DOHH2 (cell line): ENCODE results near the gene VPS52.

Source experiments
- H3F3A ChIP-seq: fragments of 200-600 bp; sonication (generic), shearing (Covaris generic); 2 replicates; pipeline ENCODE4 v1.6.0; 2016; ENCODE audit warnings: antibody characterized with exemption, mild to moderate bottlenecking; ENCODE audit not compliant: control insufficient read depth, insufficient read depth
- H3K27ac ChIP-seq: fragments of 200-600 bp; sonication (generic); 2 replicates; pipeline ENCODE4 v1.5.1; 2014; ENCODE audit warnings: low read depth, mild to moderate bottlenecking, low read length, moderate library complexity
- H3K27me3 ChIP-seq: fragments of 200-600 bp; sonication (generic); 2 replicates; pipeline ENCODE4 v1.6.1; 2014; ENCODE audit warnings: mild to moderate bottlenecking, low read length, mixed read lengths; ENCODE audit not compliant: control insufficient read depth
- H3K36me3 ChIP-seq: fragments of 200-600 bp; sonication (generic); 2 replicates; pipeline ENCODE4 v1.6.1; 2014; ENCODE audit warnings: mild to moderate bottlenecking, low read length, moderate library complexity, mixed read lengths; ENCODE audit not compliant: control insufficient read depth
- H3K4me1 ChIP-seq: fragments of 200-600 bp; sonication (generic); 2 replicates; pipeline ENCODE4 v1.6.1; 2014; ENCODE audit warnings: mild to moderate bottlenecking, low read length, mixed read lengths; ENCODE audit not compliant: control insufficient read depth
- H3K4me2 ChIP-seq: fragments of 200-600 bp; sonication (generic); 2 replicates; pipeline ENCODE4 v1.6.0; 2014; ENCODE audit warnings: mild to moderate bottlenecking, low read length, moderate library complexity
- H3K4me3 ChIP-seq: fragments of 200-600 bp; sonication (generic); 2 replicates; pipeline ENCODE4 v1.5.1; 2014; ENCODE audit warnings: mild to moderate bottlenecking, low read length, mixed read lengths
- H3K79me2 ChIP-seq: fragments of 200-600 bp; sonication (generic); 2 replicates; pipeline ENCODE4 v1.6.1; 2014; ENCODE audit warnings: mild to moderate bottlenecking, low read length, mixed read lengths; ENCODE audit not compliant: control insufficient read depth
- H3K9me2 ChIP-seq: fragments of 200-600 bp; sonication (generic); replicated peaks from 2 replicates; pipeline ENCODE4 v1.6.1; 2014; ENCODE audit warnings: mild to moderate bottlenecking, low read length, mixed read lengths; ENCODE audit not compliant: control insufficient read depth
- H3K9me3 ChIP-seq: fragments of 200-600 bp; sonication (generic); 2 replicates; pipeline ENCODE4 v1.6.1; 2014; ENCODE audit warnings: antibody characterized with exemption, low read length, mixed read lengths; ENCODE audit not compliant: control insufficient read depth, insufficient read depth
- H4K20me1 ChIP-seq: fragments of 200-600 bp; sonication (generic); 2 replicates; pipeline ENCODE4 v1.6.0; 2014; ENCODE audit warnings: low read depth, mild to moderate bottlenecking, antibody characterized with exemption, low read length, moderate library complexity; ENCODE audit not compliant: control insufficient read depth, insufficient read depth
- EZH2phosphoT487 ChIP-seq: fragments of 200-600 bp; sonication (generic); IDR thresholded peaks from 2 replicates; pipeline ENCODE4 v1.6.1; 2017; ENCODE audit warnings: borderline replicate concordance, mild to moderate bottlenecking, antibody characterized with exemption, low read length, moderate library complexity, mixed read lengths
- TF ChIP-seq, protein P1 (sequence below): fragments of 200-600 bp; sonication (generic); IDR thresholded peaks from one replicate; pipeline ENCODE4 v1.5.1; 2014; ENCODE audit warnings: antibody characterized with exemption, mild to moderate bottlenecking, low read depth, low read length; ENCODE audit not compliant: poor library complexity, severe bottlenecking

The VPS52 gene

DNA sequence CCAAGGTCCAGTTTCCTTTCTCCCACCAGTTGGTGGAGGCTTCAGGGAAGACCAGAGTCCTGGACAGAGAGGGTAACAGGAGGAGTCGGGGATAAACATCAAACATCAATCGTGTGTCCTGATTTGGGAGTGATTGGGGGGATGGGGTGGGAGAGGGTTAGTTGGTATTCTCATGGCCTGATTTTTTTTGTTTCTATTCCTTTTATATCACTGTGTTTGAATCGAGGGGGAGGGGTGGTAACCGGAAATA is 67.6 kb downstream of the VPS52 start:
- H3K4me1 ChIP-seq, result peaks cover 53% of the 10 kb centered on the region
- peak overlapping the region; percentile 92 for H3K4me3 ChIP-seq
- no peaks in the 10 kb centered on the region for H3K27me3 ChIP-seq

DNA sequence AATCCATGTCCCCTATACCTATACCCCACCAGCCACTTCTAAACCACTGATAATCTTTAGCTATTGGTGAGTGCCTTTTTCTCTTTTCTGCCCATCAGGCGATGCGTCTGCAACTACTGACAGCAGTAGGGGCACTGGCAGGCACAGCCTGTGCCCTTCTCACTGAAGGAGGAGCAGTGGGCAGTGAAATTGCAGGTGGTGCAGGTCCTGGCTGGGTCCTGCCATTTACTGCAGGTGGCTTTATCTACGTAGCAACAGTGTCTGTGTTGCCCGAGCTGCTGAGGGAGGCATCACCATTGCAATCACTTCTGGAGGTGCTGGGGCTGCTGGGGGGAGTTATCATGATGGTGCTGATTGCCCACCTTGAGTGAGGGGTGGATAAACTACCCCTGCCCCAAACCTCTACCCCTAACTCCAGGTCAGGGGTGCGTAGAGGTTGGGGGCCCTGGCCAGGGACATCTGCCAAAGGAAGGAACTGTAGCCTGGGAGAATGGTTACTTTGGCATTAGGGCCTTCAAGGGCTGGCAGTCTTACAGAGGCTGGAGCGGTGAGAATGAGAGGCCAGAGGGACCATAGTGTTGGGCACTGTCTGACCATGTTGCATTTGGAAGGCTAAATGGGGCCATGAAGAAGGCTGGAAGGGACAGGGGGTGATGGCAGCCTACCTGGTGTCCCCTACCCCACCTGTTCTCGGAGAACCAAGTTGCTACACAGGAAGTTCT is 68.1 kb downstream of the VPS52 start:
- H3K4me3 ChIP-seq, result peak overlapping the region; percentile 92
- peaks cover 23% of the 10 kb centered on the region for H3F3A ChIP-seq
- no peaks in the 10 kb centered on the region for H3K9me3 ChIP-seq
- TF ChIP-seq EZH2phosphoT487, result no peak
- TF ChIP-seq, protein P1, sequence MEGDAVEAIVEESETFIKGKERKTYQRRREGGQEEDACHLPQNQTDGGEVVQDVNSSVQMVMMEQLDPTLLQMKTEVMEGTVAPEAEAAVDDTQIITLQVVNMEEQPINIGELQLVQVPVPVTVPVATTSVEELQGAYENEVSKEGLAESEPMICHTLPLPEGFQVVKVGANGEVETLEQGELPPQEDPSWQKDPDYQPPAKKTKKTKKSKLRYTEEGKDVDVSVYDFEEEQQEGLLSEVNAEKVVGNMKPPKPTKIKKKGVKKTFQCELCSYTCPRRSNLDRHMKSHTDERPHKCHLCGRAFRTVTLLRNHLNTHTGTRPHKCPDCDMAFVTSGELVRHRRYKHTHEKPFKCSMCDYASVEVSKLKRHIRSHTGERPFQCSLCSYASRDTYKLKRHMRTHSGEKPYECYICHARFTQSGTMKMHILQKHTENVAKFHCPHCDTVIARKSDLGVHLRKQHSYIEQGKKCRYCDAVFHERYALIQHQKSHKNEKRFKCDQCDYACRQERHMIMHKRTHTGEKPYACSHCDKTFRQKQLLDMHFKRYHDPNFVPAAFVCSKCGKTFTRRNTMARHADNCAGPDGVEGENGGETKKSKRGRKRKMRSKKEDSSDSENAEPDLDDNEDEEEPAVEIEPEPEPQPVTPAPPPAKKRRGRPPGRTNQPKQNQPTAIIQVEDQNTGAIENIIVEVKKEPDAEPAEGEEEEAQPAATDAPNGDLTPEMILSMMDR, result no peak
- 0 out of 2 replicates have a peak overlapping the region, but pooled peaks have one; percentile 4 for H3K27ac ChIP-seq
- peaks cover 34% of the 10 kb centered on the region for H3K36me3 ChIP-seq
- peaks cover 53% of the 10 kb centered on the region for H3K79me2 ChIP-seq
- no peaks in the 10 kb centered on the region for H4K20me1 ChIP-seq
- peaks cover 53% of the 10 kb centered on the region for H3K4me1 ChIP-seq
- peak overlapping the region; percentile 93 for H3K4me2 ChIP-seq
- H3K27me3 ChIP-seq, result no peaks in the 10 kb centered on the region
- H3K9me2 ChIP-seq, result no peaks in the 10 kb centered on the region

More for the DNA sequence above, 67.6 kb downstream of the VPS52 start:
- H3K27ac ChIP-seq, result 0 out of 2 replicates have a peak overlapping the region, but pooled peaks have one; percentile 4
- H3F3A ChIP-seq, result peaks cover 27% of the 10 kb centered on the region
- no peaks in the 10 kb centered on the region for H4K20me1 ChIP-seq
- H3K4me2 ChIP-seq, result peak overlapping the region; percentile 93
- H3K79me2 ChIP-seq, result peaks cover 52% of the 10 kb centered on the region
- no peaks in the 10 kb centered on the region for H3K9me2 ChIP-seq
- H3K9me3 ChIP-seq, result no peaks in the 10 kb centered on the region
- peaks cover 34% of the 10 kb centered on the region for H3K36me3 ChIP-seq
- TF ChIP-seq, protein P1, result no peak
- TF ChIP-seq EZH2phosphoT487, result no peak

DNA sequence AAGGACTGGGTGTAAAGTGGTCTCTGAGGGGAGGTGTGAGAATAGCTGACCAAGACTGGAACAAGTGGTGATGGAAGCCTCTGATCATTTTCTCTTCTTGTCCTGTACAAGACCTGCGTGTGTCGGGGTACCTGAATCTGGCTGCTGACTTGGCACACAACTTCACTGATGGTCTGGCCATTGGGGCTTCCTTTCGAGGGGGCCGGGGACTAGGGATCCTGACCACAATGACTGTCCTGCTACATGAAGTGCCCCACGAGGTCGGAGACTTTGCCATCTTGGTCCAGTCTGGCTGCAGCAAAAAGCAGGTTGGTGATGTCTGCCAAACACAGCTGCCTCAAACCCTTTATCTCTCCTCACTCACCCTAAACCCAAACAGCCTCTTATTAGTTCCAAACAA is 68.9 kb downstream of the VPS52 start:
- H3K4me1 ChIP-seq, result peaks cover 61% of the 10 kb centered on the region
- peaks cover 57% of the 10 kb centered on the region for H3K79me2 ChIP-seq
- no peaks in the 10 kb centered on the region for H3K9me3 ChIP-seq
- H3K9me2 ChIP-seq, result no peaks in the 10 kb centered on the region
- TF ChIP-seq EZH2phosphoT487, result no peak
- TF ChIP-seq, protein P1, result no peak
- H3K4me3 ChIP-seq, result no peak overlapping the region
- H4K20me1 ChIP-seq, result no peaks in the 10 kb centered on the region
- H3K27me3 ChIP-seq, result no peaks in the 10 kb centered on the region
- H3K4me2 ChIP-seq, result peak overlapping the region; percentile 98; the same call in 1 of the 2 replicates
- H3F3A ChIP-seq, result peaks cover 23% of the 10 kb centered on the region
- peaks cover 40% of the 10 kb centered on the region for H3K36me3 ChIP-seq
- H3K27ac ChIP-seq, result no peak overlapping the region
